Measurements from ENCODE around the gene CAP1. TPM values are rescaled to one million over a fixed set of nuclear protein-coding genes. Genes with fewer than 3 reads are reported as not detected.

CAP1 gene
- total and polyA plus RNA-seq, 2 of the 13 experiments (the other 11 are each of a cell fraction or from before 2014, with no cell fraction given) = 174 to 195 TPM

GRCh38 chr1:40039757-40040510 lies 595 bp upstream of the CAP1 start (continued):
- TF ChIP-seq ZNF616 (CRISPR knock-in tag; IDR thresholded peaks at IDR 0.05; ENCODE audit: low read depth) = peak; percentile 37; the same call in 1 of the 2 replicates
- TF ChIP-seq ZSCAN31 (CRISPR knock-in tag; IDR thresholded peaks at IDR 0.05; ENCODE audit: low read depth) = 0 out of 2 replicates have a peak, but pooled peaks have one; percentile 17
- peak; percentile 23 for TF ChIP-seq PHF5A (CRISPR knock-in tag; IDR thresholded peaks at IDR 0.05; ENCODE audit: low read depth, unreplicated experiment)
- no peak for TF ChIP-seq ZFP90 (CRISPR knock-in tag; IDR thresholded peaks at IDR 0.05; ENCODE audit: borderline replicate concordance)
- TF ChIP-seq ZNF790 (CRISPR knock-in tag; IDR thresholded peaks at IDR 0.05; ENCODE audit: borderline replicate concordance) = 0 out of 2 replicates have a peak, but pooled peaks have one; percentile 12
- TF ChIP-seq ZNF883 (CRISPR knock-in tag; IDR thresholded peaks at IDR 0.05; ENCODE audit: not compliant biosample characterization) = peak; percentile 31
- TF ChIP-seq HNRNPLL (IDR thresholded peaks at IDR 0.05; ENCODE audit: low read depth, low read length, poor library complexity, severe bottlenecking) = peak; percentile 39
- TF ChIP-seq PITX1 (CRISPR knock-in tag; IDR thresholded peaks at IDR 0.05) = peak; percentile 23; the same call in 1 of the 2 replicates
- TF ChIP-seq ZNF30 (CRISPR knock-in tag; IDR thresholded peaks at IDR 0.05) = no peak
- TF ChIP-seq SMC3 (IDR thresholded peaks at IDR 0.05; ENCODE audit: low read length) = no peak
- TF ChIP-seq RFX5 (IDR thresholded peaks at IDR 0.05; ENCODE audit: low read depth, low read length) = no peak
- TF ChIP-seq ZNF776 (CRISPR knock-in tag; IDR thresholded peaks at IDR 0.05) = no peak
- no peak for TF ChIP-seq ZNF83 (CRISPR knock-in tag; IDR thresholded peaks at IDR 0.05; ENCODE audit: borderline replicate concordance)
- peak; percentile 58; the same call in 1 of the 2 replicates for TF ChIP-seq ZNF101 (CRISPR knock-in tag; IDR thresholded peaks at IDR 0.05; ENCODE audit: borderline replicate concordance, low read depth)
- TF ChIP-seq ATRX (CRISPR knock-in tag; IDR thresholded peaks at IDR 0.05; ENCODE audit: borderline replicate concordance) = no peak
- peak; percentile 33; the same call in 1 of the 2 replicates for TF ChIP-seq MED1 (CRISPR knock-in tag; IDR thresholded peaks at IDR 0.05)
- no peak for TF ChIP-seq ZNF282 (IDR thresholded peaks at IDR 0.05; ENCODE audit: partially characterized antibody)
- TF ChIP-seq ZNF724P (CRISPR knock-in tag; IDR thresholded peaks at IDR 0.05; ENCODE audit: borderline replicate concordance) = no peak
- TF ChIP-seq REXO4 (CRISPR knock-in tag; IDR thresholded peaks at IDR 0.05; ENCODE audit: borderline replicate concordance) = no peak
- TF ChIP-seq ZNF784 (CRISPR knock-in tag; IDR thresholded peaks at IDR 0.05; ENCODE audit: borderline replicate concordance) = no peak
- TF ChIP-seq SAFB2 (CRISPR knock-in tag; IDR thresholded peaks at IDR 0.05; ENCODE audit: borderline replicate concordance, low read depth) = no peak; the same call in 1 of the 2 replicates
- TF ChIP-seq FOXM1 (CRISPR knock-in tag; IDR thresholded peaks at IDR 0.05) = no peak
- TF ChIP-seq ATF2 (CRISPR knock-in tag; IDR thresholded peaks at IDR 0.05) = peak; percentile 51; the same call in 1 of the 2 replicates
- no peak for TF ChIP-seq ZIK1 (CRISPR knock-in tag; IDR thresholded peaks at IDR 0.05; ENCODE audit: borderline replicate concordance, low read depth)
- TF ChIP-seq MBNL3 (CRISPR knock-in tag; conservative IDR thresholded peaks at IDR 0.05) = no peak
- no peak for TF ChIP-seq RAD51 (IDR thresholded peaks at IDR 0.05; ENCODE audit: borderline replicate concordance)
- 0 out of 2 replicates have a peak, but pooled peaks have one; percentile 55 for TF ChIP-seq ZBTB34 (CRISPR knock-in tag; IDR thresholded peaks at IDR 0.05)
